ENCODE data around the gene RDH5.

DNA sequence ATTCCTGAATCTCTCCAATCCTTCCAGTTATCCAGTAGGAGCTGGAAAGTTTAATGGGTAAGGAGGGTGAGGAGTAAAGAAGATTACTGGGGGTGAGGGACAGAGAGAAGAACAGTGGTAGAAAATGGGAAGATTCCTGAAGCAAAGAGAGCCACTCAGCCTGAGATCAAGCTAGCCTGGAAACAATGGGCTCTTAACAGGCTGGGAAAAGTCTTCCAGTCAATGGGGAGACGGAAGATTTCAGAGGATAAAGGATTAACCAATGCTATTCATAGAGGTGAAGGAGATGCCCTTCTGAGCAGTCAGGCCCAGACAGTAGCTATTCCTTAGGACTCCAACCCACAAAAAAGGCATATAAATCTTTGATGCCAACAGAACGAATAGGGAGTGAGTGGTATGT, 37.5 kb downstream of the RDH5 start:
- TF ChIP-seq, protein P1, sequence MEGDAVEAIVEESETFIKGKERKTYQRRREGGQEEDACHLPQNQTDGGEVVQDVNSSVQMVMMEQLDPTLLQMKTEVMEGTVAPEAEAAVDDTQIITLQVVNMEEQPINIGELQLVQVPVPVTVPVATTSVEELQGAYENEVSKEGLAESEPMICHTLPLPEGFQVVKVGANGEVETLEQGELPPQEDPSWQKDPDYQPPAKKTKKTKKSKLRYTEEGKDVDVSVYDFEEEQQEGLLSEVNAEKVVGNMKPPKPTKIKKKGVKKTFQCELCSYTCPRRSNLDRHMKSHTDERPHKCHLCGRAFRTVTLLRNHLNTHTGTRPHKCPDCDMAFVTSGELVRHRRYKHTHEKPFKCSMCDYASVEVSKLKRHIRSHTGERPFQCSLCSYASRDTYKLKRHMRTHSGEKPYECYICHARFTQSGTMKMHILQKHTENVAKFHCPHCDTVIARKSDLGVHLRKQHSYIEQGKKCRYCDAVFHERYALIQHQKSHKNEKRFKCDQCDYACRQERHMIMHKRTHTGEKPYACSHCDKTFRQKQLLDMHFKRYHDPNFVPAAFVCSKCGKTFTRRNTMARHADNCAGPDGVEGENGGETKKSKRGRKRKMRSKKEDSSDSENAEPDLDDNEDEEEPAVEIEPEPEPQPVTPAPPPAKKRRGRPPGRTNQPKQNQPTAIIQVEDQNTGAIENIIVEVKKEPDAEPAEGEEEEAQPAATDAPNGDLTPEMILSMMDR (IDR thresholded peaks at IDR 0.05): no peak
- TF ChIP-seq POLR2A (IDR thresholded peaks at IDR 0.05) (no peak), EP300 (IDR thresholded peaks at IDR 0.05) (no peak)
